GM12878 (cell line): ENCODE measurements around the gene NR1H4. TPM values are rescaled to one million over a fixed set of nuclear protein-coding genes. Genes with fewer than 3 reads are reported as not detected.

ENCODE experiments used
- ATAC-seq: fragments of 200-7000 bp; cut with Tn5 transposase; 3 replicates; pipeline ENCODE4 v1.9.1; 2020; ENCODE audit warnings: mild to moderate bottlenecking, moderate library complexity
- BruUV-seq: library from RNA; stranded (reverse); fragments of 400-500 nt; replicated peaks from 2 replicates; lab custom pipeline; 2021; lab: Mats Ljungman, UMichigan
- CTCF ChIA-PET: fragments of 300-600 bp; sonication (Branson Sonifier 250); formaldehyde crosslinking; extraction: SDS; loops from one replicate; lab custom pipeline; 2021; ENCODE audit warnings: inconsistent platforms; lab: Yijun Ruan, JAX
- POLR2A ChIA-PET: fragments of 350-600 bp; formaldehyde crosslinking; extraction: SDS; loops from one replicate; lab custom pipeline; 2021; ENCODE audit warnings: inconsistent platforms; lab: Charles Lee
- RAD21 ChIA-PET: fragments of 300-600 bp; sonication (Branson Sonifier 250); formaldehyde crosslinking; loops from one replicate; lab custom pipeline; 2023; ENCODE audit warnings: antibody characterized with exemption; ENCODE audit not compliant: unreplicated experiment; lab: Charles Lee
- SMC1A ChIA-PET: fragments of 300-600 bp; sonication (Branson Sonifier 250); formaldehyde crosslinking; loops from one replicate; lab custom pipeline; 2023; ENCODE audit not compliant: unreplicated experiment, uncharacterized antibody; lab: Charles Lee
- DNase-seq: peaks from one replicate; pipeline ENCODE4 v3.0.0-alpha.2; 2011; ENCODE audit warnings: low read depth, low spot score
- FAIRE-seq: peaks from 3 replicates; lab custom pipeline; 2011; peaks lifted over from hg19 to GRCh38; lab: Jason Lieb, UNC
- H2AFZ ChIP-seq: 2 replicates; pipeline ENCODE4 v1.6.0; 2011; ENCODE audit warnings: low read depth, low read length, control low read depth; ENCODE audit not compliant: control insufficient read depth
- H3K27ac ChIP-seq: 2 replicates; pipeline ENCODE4 v1.5.1; 2011; ENCODE audit warnings: control low read depth; ENCODE audit not compliant: control insufficient read depth, insufficient read depth
- H3K27me3 ChIP-seq, 2 experiments: replicated peaks in 1 of 2; 2 replicates each; pipeline versions ENCODE4 v1.6.0 to v1.6.1; 2011; ENCODE audit warnings: low read length in 1 of 2; ENCODE audit not compliant: control insufficient read depth in 2 of 2, insufficient read depth in 2 of 2
- H3K36me3 ChIP-seq, 2 experiments: 2 replicates each; pipeline ENCODE4 v1.5.1; 2011; ENCODE audit warnings: low read length in 1 of 2; ENCODE audit not compliant: control insufficient read depth in 2 of 2, insufficient read depth in 2 of 2
- H3K4me1 ChIP-seq: 2 replicates; pipeline ENCODE4 v1.6.1; 2011; ENCODE audit warnings: mild to moderate bottlenecking, low read length, moderate library complexity, mixed read lengths; ENCODE audit not compliant: control insufficient read depth, insufficient read depth
- H3K4me2 ChIP-seq: 2 replicates; pipeline ENCODE4 v1.6.0; 2011; ENCODE audit warnings: control low read depth; ENCODE audit not compliant: control insufficient read depth, insufficient read depth
- H3K4me3 ChIP-seq: fragments of 200-600 bp; sonication (generic); 2 replicates; pipeline ENCODE4 v1.5.1; 2016
- H3K79me2 ChIP-seq: 2 replicates; pipeline ENCODE4 v1.6.0; 2011; ENCODE audit warnings: low read length; ENCODE audit not compliant: control insufficient read depth, insufficient read depth
- H3K9ac ChIP-seq: 2 replicates; pipeline ENCODE4 v1.8.0; 2011; ENCODE audit warnings: low read length, control low read depth, mixed read lengths; ENCODE audit not compliant: control insufficient read depth, insufficient read depth
- H3K9me3 ChIP-seq: replicated peaks from 3 replicates; pipeline ENCODE4 v1.5.1; 2011; ENCODE audit warnings: mild to moderate bottlenecking, low read length; ENCODE audit not compliant: control insufficient read depth, insufficient read depth
- H4K20me1 ChIP-seq: 2 replicates; pipeline ENCODE4 v1.6.0; 2011; ENCODE audit not compliant: control insufficient read depth, insufficient read depth
- BMI1 ChIP-seq: fragments of 450-650 bp; IDR thresholded peaks from 2 replicates; pipeline ENCODE4 v1.6.1; 2016; ENCODE audit warnings: mild to moderate bottlenecking, moderate library complexity, borderline replicate concordance
- EED ChIP-seq: sonication (generic); IDR thresholded peaks from 2 replicates; pipeline ENCODE4 v1.6.1; 2016; ENCODE audit warnings: antibody characterized with exemption, low read depth
- IKZF1 ChIP-seq: fragments of 450-650 bp; conservative IDR thresholded peaks from 2 replicates; pipeline ENCODE4 v1.6.1; 2017; ENCODE audit warnings: antibody characterized with exemption, mild to moderate bottlenecking
- MYC ChIP-seq: IDR thresholded peaks from 2 replicates; pipeline ENCODE4 v1.6.1; 2011; ENCODE audit warnings: mild to moderate bottlenecking, low read length, moderate library complexity, inconsistent platforms; ENCODE audit not compliant: insufficient read depth, insufficient replicate concordance, insufficient read length, severe bottlenecking
- SPI1 ChIP-seq: IDR thresholded peaks from 2 replicates; pipeline ENCODE4 v1.6.1; 2011; ENCODE audit warnings: low read depth, mild to moderate bottlenecking, low read length, moderate library complexity, borderline replicate concordance; ENCODE audit not compliant: insufficient read depth
- WGBS: methylation state at CpG from one replicate; pipeline ENCODE4 v1.1.6; 2016; ENCODE audit warnings: low lambda C conversion rate; ENCODE audit not compliant: insufficient replicate concordance, insufficient coverage; ENCODE audit errors: missing lambda C conversion rate; 5-methylcytosine and 5-hydroxymethylcytosine counted together
- in situ Hi-C: fragments of 300-500 bp; cut with MboI; formaldehyde crosslinking; loops from 9 replicates; pipeline ENCODE4 v1.14.3; 2018; ENCODE audit warnings: mixed read lengths
- intact Hi-C: fragments of 100-400 bp; cut with micrococcal nuclease; formaldehyde crosslinking; loops from one replicate; pipeline ENCODE4 v1.14.2; 2022; ENCODE audit not compliant: unreplicated experiment
- polyA plus RNA-seq, 11 experiments: library from polyadenylated mRNA; depleted of rRNA in 4 of 11; unstranded in 6 of 11; stranded (reverse) in 5 of 11; fragments of >200 nt; fragmentation: Nextera tagmentation in 4 of 11; fragmentation: Illumina TruSeq in 1 of 11; extraction: Ambion mirVana in 4 of 11; extraction: Trizol in 1 of 11; gene quantifications; 1 replicate in 1 of 11; 2 replicates in 10 of 11; pipeline versions ENCODE4 v1.2.1 to v1.2.3, GENCODE V29; 2011 to 2016; ENCODE audit warnings: inconsistent platforms in 2 of 11, missing spikeins in 2 of 11, low read depth in 1 of 11
- total RNA-seq, 4 experiments: library from RNA; depleted of rRNA in 3 of 4; stranded (reverse); fragments of >200 nt in 3 of 4; fragmentation: Illumina TruSeq in 1 of 4; extraction: Trizol in 1 of 4; gene quantifications; 2 replicates each; pipeline versions ENCODE4 v1.2.1 to v1.2.3, GENCODE V29; 2013 to 2021
- TF ChIP-seq, protein P1 (sequence below): IDR thresholded peaks from 2 replicates; pipeline ENCODE4 v1.6.1; 2011; ENCODE audit warnings: borderline replicate concordance, low read depth, mild to moderate bottlenecking, moderate library complexity, low read length; ENCODE audit not compliant: insufficient read depth, poor library complexity, severe bottlenecking

The NR1H4 gene
- total and polyA plus RNA-seq, 10 of the 15 experiments (the other 5 are each of a cell fraction or from before 2014, with no cell fraction given): 0.04 TPM; not detected in 9

DNA sequence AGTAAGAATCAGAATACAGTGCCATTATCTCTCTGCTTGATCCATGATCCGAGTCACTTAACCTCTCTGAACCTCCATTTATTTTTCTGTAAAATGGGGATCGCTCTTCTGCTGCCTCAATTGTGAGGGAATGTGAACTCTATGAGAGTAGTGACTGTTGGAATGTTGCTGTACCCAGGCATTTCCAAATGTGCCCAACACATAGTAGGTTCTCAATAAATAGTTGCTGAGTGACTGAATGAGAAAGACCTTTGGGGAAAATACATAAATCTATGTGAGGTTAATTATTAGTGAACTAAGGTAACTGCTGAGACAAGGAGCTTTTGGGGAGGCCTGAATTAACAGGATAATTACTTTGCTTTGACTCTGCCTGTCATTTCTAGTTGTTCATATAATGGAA is 33.9 kb upstream of the NR1H4 start:
- 38% methylated on average over 2 of the region's 2 CpGs for WGBS
- Histone ChIP-seq H3K79me2 (no peaks in the 10 kb centered on the region), H3K9me3 (no peaks in the 10 kb centered on the region), H3K9ac (no peak overlapping the region), H3K4me2 (no peak overlapping the region), H4K20me1 (no peaks in the 10 kb centered on the region), H3K4me1 (no peaks in the 10 kb centered on the region), H3K27me3 (no peaks in the 10 kb centered on the region), H3K27ac (no peak overlapping the region), H2AFZ (no peak overlapping the region), H3K4me3 (no peak overlapping the region), H3K36me3 (no peaks in the 10 kb centered on the region)
- TF ChIP-seq, protein P1, sequence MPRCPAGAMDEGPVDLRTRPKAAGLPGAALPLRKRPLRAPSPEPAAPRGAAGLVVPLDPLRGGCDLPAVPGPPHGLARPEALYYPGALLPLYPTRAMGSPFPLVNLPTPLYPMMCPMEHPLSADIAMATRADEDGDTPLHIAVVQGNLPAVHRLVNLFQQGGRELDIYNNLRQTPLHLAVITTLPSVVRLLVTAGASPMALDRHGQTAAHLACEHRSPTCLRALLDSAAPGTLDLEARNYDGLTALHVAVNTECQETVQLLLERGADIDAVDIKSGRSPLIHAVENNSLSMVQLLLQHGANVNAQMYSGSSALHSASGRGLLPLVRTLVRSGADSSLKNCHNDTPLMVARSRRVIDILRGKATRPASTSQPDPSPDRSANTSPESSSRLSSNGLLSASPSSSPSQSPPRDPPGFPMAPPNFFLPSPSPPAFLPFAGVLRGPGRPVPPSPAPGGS: no peak
- no peak for TF ChIP-seq SPI1
- TF ChIP-seq MYC: no peak
- TF ChIP-seq IKZF1: no peak
- no peak for TF ChIP-seq EED
- TF ChIP-seq BMI1: no peak
- in situ Hi-C loops (no loop called here), intact Hi-C loops (no loop called here)
- no peak for DNase-seq
- ATAC-seq: no peak
- no peak for FAIRE-seq
- no TSS peak for BruUV-seq
- ChIA-PET SMC1A (interaction anchor here (0.8 kb wide), 1 partner anchor 16 kb away, joined by 3 read pairs; no protein-coding TSS in a partner anchor), RAD21 (no interaction called here), CTCF (interaction anchor here (0.5 kb wide), 1 partner anchor 582 kb away, joined by 4 read pairs; no protein-coding TSS in a partner anchor), POLR2A (no interaction called here)
